Left ventricle myocardium superior (tissue), 1 donor: ENCODE measurements around the gene HNF4A. TPM values are rescaled to one million over a fixed set of nuclear protein-coding genes. Genes with fewer than 3 reads are reported as not detected.
A peak's percentile ranks its signal among the peaks of the same experiment; 100 is the strongest.
"Not testable (repeated sequence)": the region's sequence is repeated elsewhere in the genome, so short reads cannot be mapped to it uniquely, and the experiment has no call there.

Source experiments
- ATAC-seq: fragments of 200-7000 bp; cut with Tn5 transposase; one replicate; pipeline ENCODE4 v1.9.1; 2020; ENCODE audit warnings: mild to moderate bottlenecking, moderate library complexity
- DNase-seq: peaks from one replicate; pipeline ENCODE4 v3.0.0-alpha.2; 2020
- intact Hi-C: fragments of 100-400 bp; cut with micrococcal nuclease; formaldehyde crosslinking; loops from one replicate; pipeline ENCODE4 v1.11.0; 2022
- long read RNA-seq: library from polyadenylated mRNA; unstranded; transcript quantifications from one replicate; pipeline ENCODE4 v2.0.0, GENCODE V29; 2021
- total RNA-seq: library from RNA; stranded (reverse); fragmentation: NEBNext Ultra II Directional; extraction: Animal tissue kit (Norgen Biotek cat#: 25700); gene quantifications from one replicate; pipeline ENCODE4 v1.2.1, GENCODE V29; 2021
- donor health status: DM: no; HTN: yes; CAD: no; lungs with severe emphysema.

The HNF4A gene
- total RNA-seq, result not detected
- long read RNA-seq, partial matches to known transcripts, result 0 of 1 reads
- long read RNA-seq, other reads (novel, unspliced or antisense), result 1 of 1 reads

- no peak for ATAC-seq
- no peak for DNase-seq
- intact Hi-C loops, result no loop called here
Measured at GRCh38 chr20:44355498-44356352, at the start of gene HNF4A. HNF4A (plus strand) TSS chr20:44355699; CDS start chr20:44355805, 106 bp downstream.

GRCh38 chr20:44306927-44307326 lies 48.6 kb upstream of the HNF4A start:
- ATAC-seq, result no peak
- DNase-seq, result no peak
- intact Hi-C loops, result no loop called here

GRCh38 chr20:44309763-44310663 lies 45.5 kb upstream of the HNF4A start:
- peak; percentile 76 for DNase-seq
- ATAC-seq, result peak; percentile 73
- intact Hi-C loops, result loop anchor here (2.0 kb wide), 1 partner anchor 93 kb away; no protein-coding TSS in a partner anchor

DNA sequence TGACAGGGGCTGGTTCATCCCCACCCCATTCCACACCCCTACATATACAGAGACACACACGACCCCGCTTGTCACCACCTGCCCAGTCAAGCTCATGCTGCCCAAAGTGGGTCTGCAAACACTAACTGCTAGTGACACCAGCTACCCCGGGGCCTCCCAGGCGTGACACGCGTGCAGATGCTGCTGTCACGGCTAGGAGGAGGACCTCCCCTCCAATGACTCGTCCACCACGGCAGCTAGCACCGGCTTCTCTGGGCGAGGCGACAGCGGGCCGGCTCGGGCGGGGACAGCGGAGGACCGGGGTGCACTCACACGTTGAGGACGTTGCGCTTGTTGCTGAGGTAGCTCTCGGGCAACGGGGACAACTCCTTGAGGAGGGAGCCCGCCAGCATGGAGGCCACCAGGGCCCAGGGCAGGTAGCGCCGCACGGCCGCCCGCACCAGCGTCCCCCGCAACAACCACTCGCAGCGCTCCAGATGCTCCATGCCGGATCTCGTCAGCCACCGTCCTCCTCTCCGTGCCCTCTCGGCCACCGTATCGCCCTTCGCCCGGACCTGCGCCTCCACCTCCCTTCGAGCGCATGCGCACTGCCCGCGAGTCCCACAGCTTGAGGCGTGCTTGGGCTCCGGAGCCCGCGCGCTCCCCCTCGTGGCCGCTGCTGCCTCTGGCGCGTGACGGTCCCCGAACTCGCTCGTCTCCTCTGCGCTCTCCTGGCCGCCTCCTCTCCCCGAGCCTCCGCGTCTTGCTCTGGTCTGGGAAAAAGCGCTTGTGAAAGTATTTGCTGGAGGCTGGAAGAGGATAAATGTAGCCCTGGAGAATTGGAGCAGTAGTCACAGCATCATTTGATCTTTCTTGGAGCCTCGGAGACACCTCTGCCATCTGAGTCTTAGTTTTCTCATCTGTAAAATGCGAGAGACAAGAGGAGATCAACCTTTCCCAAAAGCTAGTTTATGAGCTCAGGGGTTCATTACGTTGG lies 44.5 kb upstream of the HNF4A start, which contains the start of gene FITM2:
FITM2 (minus strand) TSS at position 539 of the 976 bp plus-strand sequence; CDS start at position 485, 54 bp downstream.
- intact Hi-C loops, result loop anchor here (2.0 kb wide), 1 partner anchor 94 kb away; no protein-coding TSS in a partner anchor
- peak; percentile 100 for DNase-seq
- peak; percentile 85 for ATAC-seq

- intact Hi-C loops, result no loop called here
- DNase-seq (no peak), ATAC-seq (no peak)
Measured at GRCh38 chr20:44314870-44315269, 40.6 kb upstream of the HNF4A start.

DNA sequence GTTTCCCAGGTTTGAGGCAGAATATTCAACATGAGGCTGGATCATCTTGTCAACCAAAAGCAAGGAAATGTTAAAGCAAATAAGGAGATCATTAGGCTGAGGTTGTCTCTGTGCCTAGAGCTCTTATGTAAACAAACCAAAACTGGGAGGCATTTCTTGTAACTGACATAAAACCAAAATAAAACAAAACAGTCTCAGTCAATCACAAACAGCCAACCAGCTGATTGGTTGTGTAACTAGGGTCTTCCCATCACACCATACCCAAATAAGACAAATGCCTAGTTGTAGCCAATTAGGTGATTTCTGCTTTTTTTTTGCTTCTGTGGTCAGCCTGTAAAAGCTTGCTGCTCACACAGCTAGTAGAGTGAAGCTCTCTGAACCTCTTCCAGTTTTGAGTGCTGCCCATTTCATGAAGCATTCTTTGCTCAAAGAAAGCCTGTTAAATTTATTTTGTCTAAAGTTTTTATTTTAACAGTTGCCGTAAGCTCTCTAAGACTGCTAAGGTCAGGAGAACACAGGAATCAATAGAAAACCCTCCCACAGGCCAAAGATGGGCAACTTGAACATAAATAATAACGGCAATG lies 35.6 kb upstream of the HNF4A start:
- no peak for ATAC-seq
- intact Hi-C loops, result no loop called here
- no peak for DNase-seq

DNA sequence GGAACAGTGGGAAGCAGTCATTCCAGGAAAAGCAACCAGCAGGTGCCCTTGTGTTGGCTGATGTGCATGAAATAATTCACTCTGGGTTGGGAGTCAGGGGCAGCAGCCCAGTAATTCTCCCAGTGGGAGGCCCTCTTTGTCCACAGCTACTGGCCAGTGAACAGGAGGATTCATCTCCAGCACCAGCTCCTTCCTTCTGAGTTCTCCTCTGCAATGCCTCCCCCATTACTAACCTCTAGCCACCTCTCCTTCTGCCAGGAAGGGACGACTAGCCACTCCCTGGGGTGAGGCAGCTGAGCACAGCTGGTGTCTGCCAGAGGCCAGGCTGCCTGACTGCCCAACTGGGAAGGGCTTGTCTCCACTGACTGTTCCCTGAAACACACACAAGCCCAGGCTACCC lies 31.2 kb upstream of the HNF4A start:
- intact Hi-C loops, result no loop called here
- no peak for ATAC-seq

DNA sequence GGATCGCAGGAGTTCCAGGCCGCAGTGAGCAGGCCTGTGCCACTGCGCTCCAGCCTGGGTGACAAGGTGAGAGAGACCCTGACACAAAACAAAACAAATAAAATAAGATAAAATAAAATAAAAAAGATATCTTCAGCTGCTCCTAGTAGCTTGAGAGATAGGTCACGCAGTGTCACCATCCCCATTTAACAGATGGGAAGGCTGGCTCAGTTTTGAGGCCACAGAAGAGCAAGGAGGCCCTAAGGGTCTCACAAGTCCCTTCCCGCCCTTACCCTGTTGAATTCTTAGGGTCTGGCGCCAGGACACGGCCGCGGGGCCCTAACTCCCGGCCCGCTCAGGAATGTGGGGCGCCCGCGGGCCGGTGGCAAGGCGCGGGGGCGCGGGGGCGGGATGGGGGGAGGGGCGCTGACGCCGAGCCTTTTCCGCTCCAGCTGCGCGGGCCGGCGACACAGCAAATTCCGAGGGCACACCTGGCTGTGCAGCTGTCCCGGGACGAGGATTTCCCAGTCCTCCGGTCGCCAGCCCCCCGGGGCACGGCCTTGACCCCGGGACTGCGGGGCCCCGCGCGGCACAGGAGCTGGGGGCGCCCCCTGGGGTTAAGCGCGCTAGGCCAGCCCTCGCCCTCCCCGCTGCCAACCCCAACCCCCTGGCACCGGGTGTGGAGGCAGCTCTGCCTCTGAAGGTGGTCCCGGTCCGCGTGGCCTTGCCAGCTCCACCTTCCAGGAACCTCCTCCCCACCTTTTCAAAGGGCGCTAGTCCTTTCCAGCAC lies 28.9 kb upstream of the HNF4A start:
- intact Hi-C loops, result no loop called here
- peak; percentile 47 for ATAC-seq
- no peak for DNase-seq

More for the DNA sequence above, 31.2 kb upstream of the HNF4A start:
- DNase-seq, result no peak

DNA sequence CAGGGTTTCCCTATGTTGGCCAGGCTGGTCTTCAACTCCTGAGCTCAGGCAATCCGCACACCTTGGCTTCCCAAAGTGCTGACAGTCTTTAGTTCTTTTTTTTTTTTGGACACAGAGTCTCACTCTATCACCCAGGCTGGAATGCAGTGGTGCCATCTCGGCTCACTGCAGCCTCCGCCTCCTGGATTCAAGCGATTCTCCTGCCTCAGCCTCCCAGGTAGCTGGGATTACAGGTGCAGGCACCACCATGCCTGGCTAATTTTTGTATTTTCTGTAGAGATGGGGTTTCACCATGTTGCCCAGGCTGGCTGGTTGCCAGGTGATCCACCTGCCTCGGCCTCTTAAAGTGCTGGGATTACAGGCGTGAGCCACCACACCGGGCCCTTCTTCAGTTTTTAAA lies 27.8 kb upstream of the HNF4A start:
- DNase-seq, ATAC-seq, intact Hi-C loops: not testable (repeated sequence)

DNA sequence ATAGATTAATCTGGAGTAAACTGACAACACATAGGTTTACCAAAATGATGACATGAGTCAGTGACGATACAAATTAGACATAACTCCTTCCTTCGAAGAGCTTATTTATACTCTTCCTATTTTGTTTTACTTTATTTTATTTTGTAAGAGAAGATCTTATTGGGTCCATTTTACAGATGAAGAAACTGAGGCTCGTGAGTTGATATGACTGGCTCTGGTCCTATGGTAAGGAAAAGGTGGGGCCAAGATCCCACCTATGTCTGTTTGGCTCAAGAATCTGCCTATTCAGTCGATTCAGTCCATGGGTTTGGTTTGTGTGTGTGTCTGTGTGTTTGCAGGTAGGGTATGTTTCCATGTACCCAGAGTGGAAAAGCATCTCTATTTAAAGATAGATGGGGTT lies 27.1 kb upstream of the HNF4A start:
- ATAC-seq (no peak), DNase-seq (no peak)
- intact Hi-C loops, result no loop called here

- ATAC-seq (no peak), DNase-seq (no peak)
- intact Hi-C loops, result no loop called here
Measured at GRCh38 chr20:44331201-44331600, 24.3 kb upstream of the HNF4A start.

DNA sequence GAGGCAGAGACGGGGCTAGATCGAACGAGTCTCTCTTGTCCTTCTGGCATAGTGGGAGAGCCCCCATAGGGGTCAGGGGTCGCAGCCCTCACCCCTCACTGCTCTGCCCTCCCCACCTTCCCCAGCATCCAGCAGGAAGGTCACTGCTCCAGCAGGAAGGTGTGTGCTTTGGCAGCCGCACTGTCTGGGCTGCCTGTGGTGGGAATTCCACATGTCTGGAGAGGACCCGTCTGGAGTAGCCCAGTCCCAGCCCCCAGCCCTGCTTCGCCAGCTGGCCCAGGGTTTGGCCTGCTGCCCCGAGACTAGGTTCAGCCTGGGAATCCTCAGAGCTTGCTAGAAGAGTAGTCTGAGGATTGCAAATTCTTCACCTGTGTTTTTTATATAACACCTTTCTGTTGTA lies 21.2 kb upstream of the HNF4A start:
- ATAC-seq (no peak), DNase-seq (no peak)
- intact Hi-C loops, result no loop called here

- ATAC-seq, result no peak
- DNase-seq, result no peak
- intact Hi-C loops, result no loop called here
Measured at GRCh38 chr20:44334709-44335108, 20.8 kb upstream of the HNF4A start.

GRCh38 chr20:44335675-44336074 lies 19.8 kb upstream of the HNF4A start:
- DNase-seq, result no peak
- ATAC-seq, result no peak
- intact Hi-C loops, result no loop called here

DNA sequence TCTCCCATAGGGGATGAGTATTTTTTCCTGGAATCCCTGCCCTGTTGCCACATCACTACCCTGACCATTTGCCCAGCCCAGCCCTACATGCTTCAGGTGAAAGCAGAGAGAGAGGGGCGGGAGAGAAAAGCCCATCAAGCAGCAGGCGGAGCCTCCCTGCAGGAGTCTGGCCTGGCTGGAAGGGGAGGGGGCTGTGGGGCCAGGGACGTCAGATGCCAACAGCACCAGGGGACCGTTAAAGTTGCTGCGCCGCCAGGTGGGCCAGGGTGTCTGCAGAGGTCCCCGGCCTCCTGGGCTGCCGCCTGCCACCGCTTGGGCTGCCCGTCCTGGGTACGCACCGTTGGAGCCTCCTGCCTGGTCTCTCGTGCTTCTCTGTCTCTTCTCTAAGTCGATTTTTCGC lies 19.4 kb upstream of the HNF4A start:
- DNase-seq, result no peak
- no peak for ATAC-seq
- intact Hi-C loops, result no loop called here

- intact Hi-C loops, result no loop called here
- ATAC-seq (no peak), DNase-seq (no peak)
Measured at GRCh38 chr20:44336725-44337380, 18.6 kb upstream of the HNF4A start, which contains the start of gene R3HDML. R3HDML (plus strand) TSS chr20:44337043; CDS start chr20:44337158, 115 bp downstream.

- ATAC-seq, result peak; percentile 43
- DNase-seq, result no peak
- intact Hi-C loops, result no loop called here
Measured at GRCh38 chr20:44342248-44342647, 13.3 kb upstream of the HNF4A start.
